8988T (cell line): ENCODE data around the gene FAM163B.
"Not testable (repeated sequence)": the region's sequence is repeated elsewhere in the genome, so short reads cannot be mapped to it uniquely, and the experiment has no call there.

Experiments
- DNase-seq: peaks from one replicate; pipeline ENCODE4 v3.0.0; 2011

FAM163B gene

DNA sequence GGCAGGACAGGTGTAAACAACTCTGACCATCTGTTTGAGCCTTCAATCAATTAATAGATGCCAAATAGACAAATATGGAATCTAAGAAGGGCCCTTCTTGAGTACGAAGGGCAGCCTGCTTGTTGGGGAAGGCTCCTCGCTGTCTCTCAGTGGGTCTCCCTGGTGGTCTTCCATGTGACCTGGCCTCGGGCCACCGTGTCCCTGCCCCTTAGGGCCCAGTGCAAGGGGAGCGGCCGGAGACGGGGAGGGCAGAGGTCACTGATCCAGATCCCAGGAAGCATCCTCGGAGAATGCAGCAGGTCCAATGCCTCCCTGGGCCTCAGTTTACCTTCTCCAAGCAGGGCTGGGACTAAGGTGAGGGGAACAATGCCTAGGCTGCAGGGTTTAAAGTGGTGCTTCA is 29.5 kb upstream of the FAM163B start:
- DNase-seq = no peak

DNA sequence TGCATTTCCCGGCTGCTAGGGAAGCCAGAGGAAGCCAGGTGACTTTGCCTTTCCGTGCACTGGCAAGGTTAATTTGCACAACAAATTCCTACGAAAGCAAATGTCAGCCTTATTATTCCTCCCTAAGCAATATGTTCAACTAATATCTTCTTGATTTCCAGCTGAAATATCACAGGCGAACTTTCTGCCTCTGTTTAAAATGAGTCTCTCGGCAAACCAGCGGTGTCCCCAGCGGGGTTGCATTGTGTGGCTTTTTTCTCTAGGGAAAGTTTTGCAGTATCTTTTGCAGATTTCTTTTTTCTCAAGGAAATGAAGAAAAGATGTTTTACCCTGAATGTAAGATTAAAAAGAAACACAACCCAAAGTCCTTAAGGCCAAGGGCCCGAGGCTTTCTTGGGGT is 28.9 kb upstream of the FAM163B start:
- no peak for DNase-seq

DNA sequence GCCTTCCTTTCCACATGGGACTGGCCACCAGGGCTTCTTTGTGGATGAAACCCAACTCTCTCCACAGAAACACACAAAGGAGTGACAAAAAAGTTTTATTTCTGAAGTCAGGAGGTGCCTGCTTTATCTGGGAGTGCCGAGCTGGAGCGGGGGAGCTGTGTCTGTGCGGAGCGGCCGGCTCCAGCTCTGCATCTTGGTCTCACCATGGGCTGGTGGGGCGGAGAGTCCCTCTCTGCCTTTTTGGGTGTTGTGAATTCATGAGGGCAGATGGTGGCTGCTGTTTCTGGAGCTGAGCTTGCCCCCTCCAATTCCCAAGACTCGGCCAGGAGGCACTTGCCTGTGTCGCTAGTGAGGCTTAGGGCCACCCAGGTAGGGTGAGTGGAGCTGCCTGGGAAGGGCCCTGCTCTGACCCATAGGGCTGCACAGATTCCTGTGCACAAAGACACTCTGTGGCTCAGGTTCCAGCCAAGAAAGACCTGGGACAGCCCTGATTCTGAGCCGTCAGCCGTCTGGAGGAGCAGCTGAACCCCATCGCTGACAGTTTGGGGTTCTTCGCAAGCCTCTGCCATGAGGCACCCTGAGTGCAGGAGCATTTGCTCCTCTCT is 28.4 kb upstream of the FAM163B start:
- no peak for DNase-seq

DNA sequence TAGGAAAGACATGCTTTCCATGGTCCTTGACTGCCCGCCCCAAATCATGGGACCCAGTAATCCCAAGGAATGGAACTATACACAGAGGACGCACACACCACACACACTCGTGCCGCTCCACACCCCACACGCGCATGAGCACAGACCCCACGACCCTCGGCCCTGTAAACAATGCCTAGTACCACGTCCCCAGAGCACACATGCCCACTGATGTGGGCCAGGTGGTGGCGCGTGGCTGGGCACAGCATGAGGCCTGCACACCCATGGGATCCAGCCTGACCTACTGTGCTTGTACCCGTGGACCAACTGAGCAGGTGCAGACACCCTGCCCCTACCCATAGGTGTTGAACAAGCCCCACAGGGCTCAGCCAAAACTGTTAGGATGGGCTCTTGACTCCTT is 27.7 kb upstream of the FAM163B start:
- DNase-seq = no peak

DNA sequence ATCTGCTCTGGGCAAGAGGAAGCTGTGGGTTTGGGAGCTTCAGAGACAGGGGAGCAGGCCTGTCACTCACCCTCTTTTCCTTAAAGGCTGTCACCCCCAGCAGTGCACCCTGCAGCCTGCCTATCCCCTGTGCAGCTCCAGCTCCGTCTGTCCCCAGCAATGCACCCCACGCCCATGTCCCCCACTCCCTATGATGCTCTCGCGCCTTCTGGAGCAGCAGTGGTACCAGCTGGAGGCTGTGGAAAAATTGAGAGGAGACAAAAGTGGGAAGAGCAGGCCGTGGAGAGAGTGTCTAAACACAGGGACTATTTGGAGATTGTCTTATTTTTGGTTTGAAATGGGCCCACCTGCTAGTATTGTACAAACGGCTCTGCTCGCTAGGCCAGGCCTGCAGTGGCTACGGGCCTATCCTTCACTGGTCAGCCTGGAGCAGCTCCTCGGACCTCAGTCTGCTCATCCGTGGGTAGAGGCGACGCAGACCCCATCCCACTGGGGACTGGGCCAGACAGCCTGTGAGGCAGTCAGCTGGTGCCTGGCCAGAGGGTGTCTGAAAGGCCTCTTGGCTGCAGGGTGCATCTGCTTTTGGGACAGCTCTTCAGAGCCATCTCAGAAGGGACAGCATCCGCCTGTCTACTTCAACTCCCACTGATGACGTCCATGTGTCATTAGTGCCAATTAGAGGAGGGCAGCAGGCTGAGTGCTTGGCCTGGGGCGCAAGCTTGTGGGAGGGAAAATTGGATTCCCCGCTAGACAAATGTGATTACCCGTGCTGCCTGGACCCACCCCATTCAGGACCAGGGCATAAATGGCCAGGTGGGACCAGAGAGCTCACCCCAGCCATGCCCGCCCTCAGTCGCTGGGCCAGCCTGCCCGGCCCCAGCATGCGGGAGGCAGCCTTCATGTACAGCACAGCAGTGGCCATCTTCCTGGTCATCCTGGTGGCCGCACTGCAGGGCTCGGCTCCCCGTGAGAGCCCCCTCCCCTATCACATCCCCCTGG is 26.6 kb upstream of the FAM163B start, which contains the start of gene DBH:
TSS of gene DBH (plus strand) at position 831 of the 999 bp plus-strand sequence. CDS start at position 840, 9 bp downstream.
- DNase-seq = no peak

DNA sequence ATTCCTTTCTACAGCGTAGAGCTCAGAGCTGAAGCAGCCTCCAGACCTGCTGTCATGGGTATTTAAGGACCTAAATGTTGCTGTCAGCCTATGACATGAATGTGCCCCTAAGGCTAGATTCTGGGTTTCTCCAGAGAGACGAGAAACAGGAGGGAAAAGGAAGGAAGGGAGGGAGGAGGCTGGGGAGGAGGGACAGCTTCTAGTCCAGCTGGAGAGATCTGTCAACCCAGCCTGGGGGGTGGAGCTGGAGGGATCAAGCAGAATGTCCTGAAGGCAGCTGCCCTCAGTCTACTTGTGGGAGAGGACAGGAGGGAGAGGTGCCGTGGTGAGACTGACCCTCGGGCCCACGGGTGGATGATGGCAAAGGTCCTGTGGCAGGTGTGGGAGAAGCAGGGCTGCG is 25.9 kb upstream of the FAM163B start:
- no peak for DNase-seq

DNA sequence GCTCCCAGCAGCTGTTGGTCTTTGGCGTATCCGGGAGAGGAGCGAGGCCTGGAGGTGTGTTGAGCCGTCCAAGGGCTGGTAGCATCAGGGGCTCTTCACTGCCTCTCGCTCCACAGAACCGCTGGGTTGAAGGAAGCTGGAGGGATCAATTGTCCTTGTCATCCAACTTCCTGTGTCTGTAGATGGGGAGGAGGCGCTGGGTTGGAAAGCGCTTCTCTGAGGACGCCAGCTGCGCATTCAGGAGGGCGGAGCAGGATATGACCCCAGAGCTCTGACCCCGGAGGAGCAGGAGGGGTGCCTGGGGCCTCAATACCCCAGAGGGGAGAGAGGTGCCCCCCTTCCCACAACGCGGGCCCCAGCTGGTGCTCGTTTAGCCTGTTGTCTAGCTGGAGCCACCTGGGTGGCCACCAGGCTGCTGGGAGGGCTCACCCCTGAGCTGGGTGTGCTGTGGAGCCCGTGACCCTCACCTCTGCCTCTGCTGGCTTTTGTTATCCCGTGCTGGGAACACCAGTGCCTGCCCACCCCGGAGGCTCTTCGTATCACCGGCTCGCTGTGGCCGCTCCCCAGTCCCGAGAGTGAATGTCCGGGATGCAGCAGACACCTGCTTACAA is 25.0 kb upstream of the FAM163B start:
- DNase-seq = no peak

DNA sequence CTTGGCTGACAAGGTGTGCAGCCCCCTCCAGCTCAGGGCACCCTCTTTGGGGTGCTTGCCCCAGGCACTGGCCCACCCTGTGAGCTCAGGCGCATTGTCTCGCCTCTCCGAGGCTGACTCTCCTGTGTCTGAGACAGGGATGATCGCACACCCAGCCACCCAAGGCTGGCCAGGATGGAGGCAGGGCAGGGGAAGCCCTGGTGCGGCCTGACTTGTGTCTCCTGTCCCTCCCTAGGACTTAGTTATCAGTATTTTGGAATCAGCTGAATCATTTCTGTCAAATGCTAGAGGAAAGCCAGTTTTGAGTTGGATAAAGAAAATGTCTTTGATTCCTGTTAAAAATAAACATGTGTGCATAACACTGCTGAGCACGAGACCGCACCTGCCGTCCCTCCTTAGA is 24.5 kb upstream of the FAM163B start:
- DNase-seq = no peak

DNA sequence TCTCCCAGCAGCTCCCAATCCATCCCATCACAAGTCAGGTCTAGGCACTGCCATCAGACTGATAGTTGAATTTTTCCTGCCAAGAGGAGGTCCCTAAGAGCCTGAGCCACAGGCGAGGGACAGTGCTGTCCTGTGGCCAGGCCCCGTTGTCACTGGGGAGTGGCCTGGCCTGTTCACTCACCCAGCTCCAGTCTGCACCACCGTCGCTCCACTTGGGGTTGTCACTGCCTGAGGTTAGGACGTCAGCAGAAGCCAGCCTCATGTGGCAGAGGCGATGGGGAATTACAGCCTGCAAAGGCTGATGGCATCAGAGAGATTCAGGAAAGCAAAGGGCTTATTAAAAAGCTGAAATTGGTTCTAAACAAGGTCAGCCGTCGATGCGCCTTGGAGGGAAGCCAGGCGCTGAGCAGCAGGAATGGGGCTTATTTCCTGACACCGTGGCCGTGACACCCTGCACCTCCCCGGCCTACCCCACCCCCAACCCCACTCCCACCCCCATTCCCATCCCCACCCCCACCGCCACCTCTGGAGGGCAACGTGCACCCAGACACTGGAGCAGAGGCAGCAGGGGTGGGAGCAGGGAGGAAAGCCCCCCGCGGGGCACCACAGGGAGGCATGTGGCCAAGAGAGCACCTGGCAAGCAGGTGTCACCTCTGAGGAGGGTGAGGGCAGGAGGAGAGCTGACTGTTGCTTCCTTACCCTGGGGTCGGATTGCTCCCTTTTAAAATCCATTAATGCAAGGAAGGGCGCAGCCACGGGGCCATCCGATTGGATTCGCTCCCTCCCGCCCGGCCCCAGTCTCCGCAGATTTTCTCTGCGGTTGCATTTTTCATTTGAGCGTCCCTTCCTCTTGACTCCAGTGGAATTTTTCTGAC is 23.9 kb upstream of the FAM163B start:
- DNase-seq = no peak

DNA sequence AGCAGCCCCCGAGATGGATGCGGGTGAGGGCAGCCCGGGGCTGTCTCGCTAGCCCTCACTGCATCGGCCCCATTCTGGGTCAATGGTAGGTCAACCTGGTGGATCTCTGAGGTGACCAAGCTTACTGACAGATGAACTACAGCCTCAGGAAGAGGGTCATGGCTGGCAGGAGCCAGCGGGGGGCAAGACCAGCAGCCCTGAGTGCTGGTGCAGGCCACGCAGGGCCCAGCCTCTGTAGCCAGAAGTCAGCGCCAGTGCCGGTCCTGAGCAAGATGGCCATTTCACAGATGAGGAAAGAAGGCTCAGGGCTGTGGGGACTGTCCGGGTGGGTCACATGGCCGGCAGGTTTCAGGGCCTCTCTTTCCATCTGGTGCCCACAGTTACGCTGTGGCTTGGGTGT is 21.9 kb upstream of the FAM163B start:
- no peak for DNase-seq

DNA sequence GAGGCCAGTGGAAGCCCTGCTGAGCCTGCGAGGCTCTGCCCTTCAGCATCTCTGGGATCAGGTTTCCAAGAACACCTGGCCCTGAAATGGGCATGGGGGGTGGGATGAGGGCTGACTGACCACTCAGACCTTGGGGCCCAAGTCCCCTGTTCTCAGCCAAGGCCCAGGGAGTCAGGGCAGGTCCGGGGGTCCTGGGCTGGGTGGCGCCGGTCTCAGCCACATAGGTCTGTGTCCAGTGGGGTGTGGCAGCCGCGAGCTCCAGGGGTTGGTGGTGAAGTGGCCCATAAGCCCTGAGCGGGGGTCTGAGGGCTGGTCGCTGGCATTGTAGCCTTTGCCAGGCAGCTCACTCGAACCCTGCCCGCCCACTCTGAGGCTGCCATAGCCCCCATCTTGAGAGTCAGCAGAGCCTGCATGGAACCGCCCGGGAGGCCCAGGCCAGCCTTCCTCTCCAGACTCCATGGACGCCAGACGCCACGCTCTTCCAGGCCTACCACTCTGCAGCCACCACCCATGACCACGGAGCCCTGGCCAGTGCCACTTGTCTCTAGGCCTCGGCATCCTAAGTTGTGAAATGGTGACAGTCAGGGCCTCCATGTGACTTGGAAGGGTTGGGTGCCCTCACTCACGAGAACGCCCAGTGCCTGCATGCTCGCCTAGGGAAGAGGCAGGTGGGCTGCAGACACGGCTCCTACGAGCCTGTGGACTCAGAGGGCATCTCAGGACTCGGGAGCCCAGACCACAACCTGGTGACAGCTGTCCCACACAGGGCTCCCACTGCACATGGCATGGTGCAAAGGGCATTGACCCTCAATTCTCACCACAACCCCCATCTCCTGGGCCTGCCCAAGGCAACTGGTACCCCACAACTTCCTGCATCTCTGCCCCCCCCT is 20.3 kb upstream of the FAM163B start:
- no peak for DNase-seq

DNA sequence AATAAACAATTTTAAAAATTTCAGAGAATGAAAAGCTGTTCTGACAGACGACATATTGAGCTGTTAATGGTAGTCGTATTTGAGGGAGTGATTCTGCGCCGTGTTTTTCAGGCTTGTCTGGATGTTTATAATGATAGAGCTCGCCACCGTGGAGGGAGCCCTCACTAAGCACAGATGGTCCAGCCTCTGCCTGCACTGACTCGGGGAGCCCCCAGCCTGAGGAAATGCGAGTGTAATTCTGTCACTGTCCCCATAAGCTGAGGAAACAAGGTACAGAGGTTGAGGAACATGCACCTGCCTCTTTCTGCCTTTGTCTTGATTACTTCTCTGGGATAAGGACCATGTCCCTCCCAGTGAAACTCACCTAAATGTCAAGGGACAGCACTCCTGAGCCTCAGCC is 19.6 kb upstream of the FAM163B start:
- DNase-seq = no peak

DNA sequence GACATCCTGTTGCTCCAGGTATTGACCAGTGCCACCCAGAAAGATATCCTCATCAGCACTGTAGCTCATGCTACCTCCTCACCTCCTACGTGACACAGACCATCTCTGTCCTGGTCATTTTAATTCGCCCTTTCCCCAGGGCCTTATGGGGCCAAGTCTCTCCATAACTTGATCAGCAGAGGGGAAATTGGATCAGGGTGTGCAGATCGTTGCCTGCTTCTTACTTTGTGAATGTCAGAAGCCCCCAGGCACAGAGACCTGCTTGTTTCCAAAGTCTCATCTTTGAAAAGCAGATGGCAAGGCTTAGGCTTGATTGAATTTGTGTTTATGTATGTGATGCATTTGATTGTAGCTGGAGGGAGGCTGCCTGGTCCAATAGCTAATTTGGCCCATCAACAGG is 18.2 kb upstream of the FAM163B start:
- no peak for DNase-seq

DNA sequence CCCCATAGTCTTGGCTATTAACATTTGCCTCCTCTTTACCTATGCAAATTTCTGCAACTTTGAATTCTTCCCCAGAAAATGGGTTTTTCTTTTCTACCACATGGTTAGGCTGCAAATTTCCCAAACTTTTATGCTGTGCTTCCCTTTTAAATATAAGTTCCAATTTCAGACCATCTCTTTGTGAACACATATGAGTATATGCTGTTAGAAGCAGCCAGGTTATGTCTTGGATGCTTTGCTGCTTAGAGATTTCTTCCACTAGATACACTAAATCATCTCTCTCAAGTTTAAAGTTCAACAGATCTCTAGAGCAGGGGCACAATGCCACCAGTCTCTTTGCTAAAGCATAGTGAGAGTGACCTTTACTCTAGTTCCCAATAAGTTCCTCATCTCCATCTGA is 16.8 kb upstream of the FAM163B start:
- DNase-seq = not testable (repeated sequence)

DNA sequence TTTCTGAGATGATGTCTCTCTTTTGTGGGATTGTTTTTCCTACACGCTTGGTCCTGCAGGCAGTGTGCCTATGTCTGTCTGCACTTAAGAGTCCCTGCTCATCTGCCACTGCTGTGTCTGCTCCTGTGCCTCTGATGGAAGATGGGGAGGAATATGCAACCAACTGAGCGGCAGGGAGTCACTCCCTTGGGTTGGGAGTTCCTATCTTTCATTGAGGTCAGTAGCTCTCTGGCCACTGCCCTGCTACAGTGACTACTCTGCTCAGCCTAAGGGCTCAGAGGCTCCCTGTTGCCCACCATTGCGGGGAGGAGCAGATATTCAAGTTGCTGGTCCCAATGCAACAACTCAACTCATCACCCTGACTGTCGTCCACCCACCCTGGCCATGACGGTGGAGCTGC is 13.4 kb upstream of the FAM163B start:
- no peak for DNase-seq

DNA sequence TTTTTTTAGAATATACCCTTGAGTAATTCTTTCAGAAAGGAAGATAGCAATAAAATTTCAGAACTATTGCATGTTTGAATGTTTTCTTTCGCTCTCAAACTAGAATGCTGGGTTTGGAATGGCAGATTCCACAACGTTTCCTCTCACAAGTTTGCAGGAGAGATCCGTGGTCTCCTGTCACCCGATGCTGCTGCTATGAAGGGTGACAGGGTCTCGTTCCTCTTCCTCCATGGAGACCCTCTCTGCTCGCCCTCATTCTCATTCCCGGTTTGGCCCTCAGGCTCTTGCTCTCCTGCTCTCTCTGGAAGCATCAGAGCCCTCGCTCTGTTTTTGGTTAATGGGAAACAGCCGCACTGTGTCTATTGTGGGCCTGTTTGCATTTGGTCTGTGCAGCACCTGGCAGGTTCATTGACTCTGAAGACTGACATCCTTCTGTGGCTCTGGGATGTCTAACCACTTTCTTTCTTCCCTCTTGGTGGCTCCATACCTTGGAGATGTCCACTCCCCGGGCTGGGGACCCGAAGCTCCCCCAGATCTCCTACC is 12.6 kb upstream of the FAM163B start:
- DNase-seq = no peak

DNA sequence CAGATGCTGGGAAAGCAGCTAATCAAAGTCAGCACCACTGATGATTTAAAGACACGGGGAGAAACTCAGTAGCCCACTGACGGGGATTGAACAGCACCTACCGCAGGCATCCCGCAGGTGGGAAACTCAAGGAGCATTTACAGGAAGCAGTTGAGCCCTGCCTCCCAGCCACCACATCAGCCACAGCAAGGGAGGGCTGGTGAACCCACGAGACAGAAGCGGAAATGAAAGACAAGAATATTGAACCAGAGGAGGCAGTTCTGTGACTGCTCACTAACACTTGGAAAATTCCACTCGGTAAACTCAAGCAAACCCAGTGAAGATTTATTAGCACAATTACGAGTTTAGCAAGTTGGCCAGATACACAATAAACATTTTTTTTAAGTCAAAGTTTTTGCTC is 10.6 kb upstream of the FAM163B start:
- DNase-seq = no peak

DNA sequence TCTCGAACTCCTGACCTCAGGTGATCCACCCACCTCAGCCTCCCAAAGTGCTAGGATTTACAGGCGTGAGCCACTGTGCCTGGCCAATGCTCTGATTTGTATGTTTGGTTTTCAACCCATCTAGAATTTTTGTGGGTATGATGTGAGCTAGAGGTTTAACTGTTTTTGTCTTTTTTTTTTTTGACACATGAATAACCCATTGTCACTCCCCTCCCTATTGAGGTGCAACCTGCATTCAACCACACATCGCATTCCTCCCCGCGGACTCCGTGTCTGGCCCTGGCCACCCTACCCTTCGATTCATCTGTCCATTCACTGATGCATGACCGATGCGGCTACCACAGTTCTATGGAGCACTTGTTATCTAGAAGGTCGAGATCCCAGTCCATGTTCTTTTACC is 9.5 kb upstream of the FAM163B start:
- no peak for DNase-seq

DNA sequence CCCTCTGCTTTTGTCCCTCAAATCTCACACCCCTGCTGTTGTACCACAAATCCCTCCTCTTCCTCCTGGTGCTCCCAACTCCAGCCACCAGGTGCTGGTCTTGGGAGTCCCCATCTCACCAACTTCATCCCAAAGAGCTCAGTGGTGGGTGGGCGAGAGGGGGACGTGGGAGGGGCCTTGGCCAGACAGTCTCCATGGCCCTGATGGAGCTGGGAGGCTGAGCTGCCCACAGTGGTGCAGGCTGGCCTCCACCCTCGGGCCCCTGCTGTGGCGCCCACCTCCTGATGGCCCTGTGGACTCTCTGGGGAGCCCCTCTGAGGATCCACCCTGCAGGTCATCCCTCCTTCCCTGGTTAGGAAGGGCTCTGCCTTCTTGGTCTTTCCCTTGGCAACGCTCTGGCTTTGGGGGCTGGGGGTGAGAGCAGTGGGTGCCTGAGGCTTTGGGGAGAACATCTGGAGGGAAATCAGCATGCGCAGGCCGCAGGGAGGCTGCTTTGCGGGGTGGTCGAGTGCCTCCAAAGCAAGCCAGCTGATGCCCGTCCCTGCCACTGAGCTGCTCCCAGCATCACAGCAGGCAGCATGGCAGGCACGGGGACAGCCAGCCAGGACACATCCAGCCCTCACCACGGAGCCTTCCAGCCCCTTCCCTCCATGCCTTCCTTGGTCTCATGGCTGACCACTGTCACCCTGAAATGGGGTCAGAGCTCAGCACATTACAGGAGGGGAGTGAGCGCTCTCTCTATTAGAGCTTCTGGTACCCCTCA is 7.6 kb upstream of the FAM163B start:
- no peak for DNase-seq

DNA sequence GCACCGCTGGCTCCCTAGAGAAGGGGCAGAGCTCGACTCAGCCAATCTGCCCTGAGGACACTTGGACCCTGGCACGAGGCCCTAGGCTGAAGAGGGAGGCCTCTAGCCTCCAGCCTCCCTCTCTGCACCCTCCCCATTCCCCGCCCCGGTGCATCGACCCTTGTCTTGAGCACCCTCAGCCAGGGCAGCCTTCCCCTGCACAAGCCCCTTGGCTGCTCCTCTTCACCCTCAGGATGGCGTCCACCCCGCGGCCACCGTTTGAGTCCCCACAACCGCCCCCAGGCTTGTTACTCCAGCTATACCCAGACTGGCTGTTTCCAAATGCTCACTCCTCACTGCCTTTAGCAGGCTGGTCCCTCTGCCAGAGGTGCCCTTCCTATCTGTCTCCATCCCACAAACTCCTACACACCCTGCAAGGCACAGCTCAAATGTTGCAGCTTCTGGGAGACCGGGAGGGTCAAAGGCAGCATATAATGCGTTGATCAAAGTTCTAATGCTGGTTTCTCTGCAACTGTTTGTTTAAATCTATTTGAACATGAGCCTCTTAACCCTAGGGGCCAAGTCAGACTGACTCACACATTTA is 6.5 kb upstream of the FAM163B start:
- DNase-seq = no peak
